ENCODE data around the gene NEO1.

NEO1 gene

DNA sequence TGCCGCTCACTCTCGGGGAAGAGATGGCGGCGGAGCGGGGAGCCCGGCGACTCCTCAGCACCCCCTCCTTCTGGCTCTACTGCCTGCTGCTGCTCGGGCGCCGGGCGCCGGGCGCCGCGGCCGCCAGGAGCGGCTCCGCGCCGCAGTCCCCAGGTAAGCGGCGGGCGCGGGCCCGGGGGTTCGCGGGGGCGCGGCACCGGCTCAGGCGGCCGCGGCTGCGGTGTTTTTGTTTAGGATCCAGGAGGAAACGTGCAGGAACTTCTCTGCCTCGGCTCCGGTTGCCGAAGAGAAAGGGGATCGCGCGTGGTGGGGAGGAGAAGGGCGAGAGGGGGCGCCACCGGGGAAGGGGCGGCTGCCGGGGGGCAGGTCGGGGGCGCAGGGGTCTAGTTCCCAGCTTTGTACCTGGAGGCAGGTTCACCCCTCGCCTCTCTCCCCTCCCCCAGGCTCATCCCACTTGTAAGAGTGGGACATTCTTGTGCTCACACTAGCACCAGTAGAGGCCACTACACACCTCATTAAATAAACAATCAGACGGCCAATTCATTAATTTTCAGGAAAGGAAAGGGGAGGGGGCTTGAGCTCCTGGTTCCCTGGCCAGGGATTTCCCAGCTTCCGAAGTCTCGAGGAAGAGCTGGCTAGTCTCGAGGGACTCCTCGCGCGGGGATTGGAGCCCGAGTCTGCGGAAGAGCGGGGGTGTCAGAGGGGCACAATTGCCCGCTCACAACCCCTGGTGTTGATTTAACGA, 562 bp downstream of the NEO1 start:
- peak; percentile 41 for DNase-seq (ENCODE audit: insufficient read length)
- TF ChIP-seq POLR2AphosphoS5 (IDR thresholded peaks at IDR 0.05; ENCODE audit: low read depth, low read length) (no peak), POLR2A (IDR thresholded peaks at IDR 0.05; ENCODE audit: low read depth, low read length) (no peak), TAF1 (IDR thresholded peaks at IDR 0.05; ENCODE audit: borderline replicate concordance, low read depth, low read length) (no peak)
- peak; percentile 73 for FAIRE-seq

- FAIRE-seq (no peak), DNase-seq (ENCODE audit: insufficient read length) (no peak)
- no peak for TF ChIP-seq POLR2A (IDR thresholded peaks at IDR 0.05; ENCODE audit: low read depth, low read length)
- TF ChIP-seq POLR2AphosphoS5 (IDR thresholded peaks at IDR 0.05; ENCODE audit: low read depth, low read length) = no peak
- TF ChIP-seq TAF1 (IDR thresholded peaks at IDR 0.05; ENCODE audit: borderline replicate concordance, low read depth, low read length) = no peak
Measured at GRCh38 chr15:73053398-73053723, 1.1 kb downstream of the NEO1 start.

DNA sequence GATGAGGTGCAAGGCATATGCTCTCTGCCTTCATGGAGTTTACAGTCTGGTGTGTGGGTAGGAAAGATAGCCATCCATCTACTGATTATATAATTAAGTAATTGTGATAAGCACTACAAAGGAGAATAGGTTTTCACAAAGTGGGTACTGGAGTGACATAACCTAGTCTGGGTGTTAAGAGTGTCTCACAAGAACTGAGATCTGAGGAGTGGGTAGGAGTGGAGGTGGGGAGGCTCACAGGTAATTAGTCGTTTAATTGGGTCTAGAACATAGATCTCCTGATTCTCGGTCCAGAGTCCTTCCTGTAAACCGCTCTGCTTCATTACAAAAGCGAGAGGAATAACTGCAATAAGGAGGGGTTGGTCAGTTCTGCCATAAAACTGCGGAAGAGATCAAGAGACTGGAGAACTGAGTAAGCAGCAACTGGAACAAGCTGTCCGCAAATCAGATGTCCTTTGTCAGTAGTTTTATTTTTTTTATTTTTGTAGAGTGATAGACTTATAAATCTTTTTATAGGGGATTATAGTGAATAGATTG, 2.2 kb downstream of the NEO1 start:
- no peak for DNase-seq (ENCODE audit: insufficient read length)
- no peak for FAIRE-seq
- TF ChIP-seq POLR2AphosphoS5 (IDR thresholded peaks at IDR 0.05; ENCODE audit: low read depth, low read length) = no peak
- TF ChIP-seq TAF1 (IDR thresholded peaks at IDR 0.05; ENCODE audit: borderline replicate concordance, low read depth, low read length) = no peak
- TF ChIP-seq POLR2A (IDR thresholded peaks at IDR 0.05; ENCODE audit: low read depth, low read length) = no peak

GRCh38 chr15:73056460-73056859, 4.2 kb downstream of the NEO1 start:
- no peak for FAIRE-seq
- TF ChIP-seq TAF1 (IDR thresholded peaks at IDR 0.05; ENCODE audit: borderline replicate concordance, low read depth, low read length) (no peak), POLR2A (IDR thresholded peaks at IDR 0.05; ENCODE audit: low read depth, low read length) (no peak), POLR2AphosphoS5 (IDR thresholded peaks at IDR 0.05; ENCODE audit: low read depth, low read length) (no peak)
- no peak for DNase-seq (ENCODE audit: insufficient read length)

DNA sequence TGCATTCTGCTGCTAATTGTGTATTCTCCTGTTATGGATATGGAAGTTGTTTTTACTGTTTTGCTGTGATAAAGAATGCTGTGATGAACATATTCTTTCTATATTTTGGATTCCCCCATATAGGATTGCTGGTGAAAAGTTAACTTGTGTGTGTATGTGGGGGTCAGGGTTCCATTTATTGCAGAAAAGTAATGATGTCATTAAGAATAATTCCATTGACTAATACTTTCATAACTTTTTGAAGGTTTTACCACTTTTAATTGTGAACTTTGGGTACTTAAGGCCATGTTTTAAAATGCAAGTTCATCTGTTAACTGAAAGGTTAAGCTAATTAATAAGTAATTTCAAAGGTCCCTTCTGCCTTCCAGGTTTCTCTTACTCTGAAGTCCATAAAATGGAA, 6.2 kb downstream of the NEO1 start:
- FAIRE-seq = no peak
- no peak for TF ChIP-seq POLR2AphosphoS5 (IDR thresholded peaks at IDR 0.05; ENCODE audit: low read depth, low read length)
- TF ChIP-seq POLR2A (IDR thresholded peaks at IDR 0.05; ENCODE audit: low read depth, low read length) = no peak
- no peak for TF ChIP-seq TAF1 (IDR thresholded peaks at IDR 0.05; ENCODE audit: borderline replicate concordance, low read depth, low read length)
- DNase-seq (ENCODE audit: insufficient read length) = no peak

DNA sequence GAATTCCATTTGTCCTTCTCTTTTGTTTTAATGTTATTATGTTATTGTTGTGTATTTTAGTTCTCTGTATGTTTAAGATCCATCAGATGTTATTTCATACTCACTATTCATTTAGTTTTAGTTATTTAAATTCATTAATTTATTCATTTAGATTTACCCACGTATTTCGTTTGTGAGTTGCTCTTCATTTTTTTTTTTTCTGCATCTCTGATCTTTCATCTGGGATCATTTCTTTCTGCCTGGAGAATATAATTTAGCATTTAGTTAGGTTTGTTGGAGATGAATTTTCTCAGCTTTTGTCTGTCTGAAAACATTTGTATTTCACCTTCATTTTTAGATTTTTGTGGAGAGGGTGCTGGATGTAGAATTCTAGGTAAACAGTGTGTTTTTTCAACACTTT, 12.9 kb downstream of the NEO1 start:
- FAIRE-seq = no peak
- DNase-seq (ENCODE audit: insufficient read length) = no peak
- TF ChIP-seq POLR2A (IDR thresholded peaks at IDR 0.05; ENCODE audit: low read depth, low read length) = no peak
- no peak for TF ChIP-seq POLR2AphosphoS5 (IDR thresholded peaks at IDR 0.05; ENCODE audit: low read depth, low read length)
- TF ChIP-seq TAF1 (IDR thresholded peaks at IDR 0.05; ENCODE audit: borderline replicate concordance, low read depth, low read length) = no peak

- TF ChIP-seq POLR2AphosphoS5 (IDR thresholded peaks at IDR 0.05; ENCODE audit: low read depth, low read length) = no peak
- FAIRE-seq = no peak
- DNase-seq (ENCODE audit: insufficient read length) = no peak
Measured at GRCh38 chr15:73069109-73069508, 16.8 kb downstream of the NEO1 start.

GRCh38 chr15:73072894-73073293, 20.6 kb downstream of the NEO1 start:
- no peak for FAIRE-seq
- TF ChIP-seq TAF1 (IDR thresholded peaks at IDR 0.05; ENCODE audit: borderline replicate concordance, low read depth, low read length) (no peak), POLR2AphosphoS5 (IDR thresholded peaks at IDR 0.05; ENCODE audit: low read depth, low read length) (no peak), POLR2A (IDR thresholded peaks at IDR 0.05; ENCODE audit: low read depth, low read length) (no peak)
- no peak for DNase-seq (ENCODE audit: insufficient read length)

- FAIRE-seq (no peak), DNase-seq (ENCODE audit: insufficient read length) (no peak)
- TF ChIP-seq TAF1 (IDR thresholded peaks at IDR 0.05; ENCODE audit: borderline replicate concordance, low read depth, low read length) (no peak), POLR2AphosphoS5 (IDR thresholded peaks at IDR 0.05; ENCODE audit: low read depth, low read length) (no peak), POLR2A (IDR thresholded peaks at IDR 0.05; ENCODE audit: low read depth, low read length) (no peak)
Measured at GRCh38 chr15:73074241-73074640, 22.0 kb downstream of the NEO1 start.

GRCh38 chr15:73075160-73075859, 23.0 kb downstream of the NEO1 start:
- TF ChIP-seq POLR2AphosphoS5 (IDR thresholded peaks at IDR 0.05; ENCODE audit: low read depth, low read length) (no peak), TAF1 (IDR thresholded peaks at IDR 0.05; ENCODE audit: borderline replicate concordance, low read depth, low read length) (no peak), POLR2A (IDR thresholded peaks at IDR 0.05; ENCODE audit: low read depth, low read length) (no peak)
- no peak for DNase-seq (ENCODE audit: insufficient read length)
- no peak for FAIRE-seq

- no peak for TF ChIP-seq TAF1 (IDR thresholded peaks at IDR 0.05; ENCODE audit: borderline replicate concordance, low read depth, low read length)
- FAIRE-seq (no peak), DNase-seq (ENCODE audit: insufficient read length) (no peak)
Measured at GRCh38 chr15:73078291-73078690, 26.0 kb downstream of the NEO1 start.

GRCh38 chr15:73078722-73079121, 26.5 kb downstream of the NEO1 start:
- TF ChIP-seq TAF1 (IDR thresholded peaks at IDR 0.05; ENCODE audit: borderline replicate concordance, low read depth, low read length) (no peak), POLR2A (IDR thresholded peaks at IDR 0.05; ENCODE audit: low read depth, low read length) (no peak), POLR2AphosphoS5 (IDR thresholded peaks at IDR 0.05; ENCODE audit: low read depth, low read length) (no peak)
- DNase-seq (ENCODE audit: insufficient read length) = no peak
- FAIRE-seq = no peak

Data from GM12892 (cell line).